ENCODE data around the gene CTCF.

The CTCF gene

GRCh38 chr16:67673712-67674580 lies 111.6 kb downstream of the CTCF start:
- no peaks in the 10 kb centered on the region for H3K27me3 Mint-ChIP-seq
- peaks cover under 1% of the 10 kb centered on the region for H3K4me1 Mint-ChIP-seq (ENCODE audit: low read depth)
- DNase-seq, result no peak
- H3K27ac Mint-ChIP-seq, result peak overlapping the region; percentile 71
- peaks cover 21% of the 10 kb centered on the region for H3K36me3 Mint-ChIP-seq (ENCODE audit: low read depth)
- H3K9me3 Mint-ChIP-seq, result no peaks in the 10 kb centered on the region
- H3K4me3 Mint-ChIP-seq, result no peak overlapping the region

- Mint-ChIP-seq H3K27ac (peak overlapping the region; percentile 60), H3K4me3 (no peak overlapping the region), H3K36me3 (ENCODE audit: low read depth) (peaks cover 23% of the 10 kb centered on the region), H3K4me1 (ENCODE audit: low read depth) (no peaks in the 10 kb centered on the region), H3K27me3 (no peaks in the 10 kb centered on the region), H3K9me3 (no peaks in the 10 kb centered on the region)
- DNase-seq, result no peak
Observed at GRCh38 chr16:67674851-67675578, 112.7 kb downstream of the CTCF start.

GRCh38 chr16:67675579-67675935 lies 113.2 kb downstream of the CTCF start:
- Mint-ChIP-seq H3K9me3 (no peaks in the 10 kb centered on the region), H3K4me3 (no peak overlapping the region), H3K4me1 (ENCODE audit: low read depth) (no peaks in the 10 kb centered on the region), H3K36me3 (ENCODE audit: low read depth) (peaks cover 26% of the 10 kb centered on the region), H3K27ac (no peak overlapping the region), H3K27me3 (no peaks in the 10 kb centered on the region)
- no peak for DNase-seq

GRCh38 chr16:67675999-67676398 lies 113.7 kb downstream of the CTCF start:
- H3K36me3 Mint-ChIP-seq (ENCODE audit: low read depth), result peaks cover 27% of the 10 kb centered on the region
- H3K9me3 Mint-ChIP-seq, result no peaks in the 10 kb centered on the region
- DNase-seq, result no peak
- no peak overlapping the region for H3K27ac Mint-ChIP-seq
- no peaks in the 10 kb centered on the region for H3K4me1 Mint-ChIP-seq (ENCODE audit: low read depth)
- no peaks in the 10 kb centered on the region for H3K27me3 Mint-ChIP-seq
- H3K4me3 Mint-ChIP-seq, result no peak overlapping the region

- Mint-ChIP-seq H3K27me3 (no peaks in the 10 kb centered on the region), H3K27ac (no peak overlapping the region), H3K9me3 (no peaks in the 10 kb centered on the region), H3K4me3 (no peak overlapping the region), H3K4me1 (ENCODE audit: low read depth) (no peaks in the 10 kb centered on the region), H3K36me3 (ENCODE audit: low read depth) (peaks cover 31% of the 10 kb centered on the region)
- DNase-seq, result no peak
Observed at GRCh38 chr16:67676516-67676915, 114.2 kb downstream of the CTCF start.

GRCh38 chr16:67676939-67677338 lies 114.6 kb downstream of the CTCF start:
- H3K9me3 Mint-ChIP-seq, result no peaks in the 10 kb centered on the region
- no peaks in the 10 kb centered on the region for H3K27me3 Mint-ChIP-seq
- H3K4me3 Mint-ChIP-seq, result no peak overlapping the region
- H3K4me1 Mint-ChIP-seq (ENCODE audit: low read depth), result no peaks in the 10 kb centered on the region
- no peak for DNase-seq
- peaks cover 33% of the 10 kb centered on the region for H3K36me3 Mint-ChIP-seq (ENCODE audit: low read depth)
- no peak overlapping the region for H3K27ac Mint-ChIP-seq

GRCh38 chr16:67677712-67678111 lies 115.4 kb downstream of the CTCF start:
- Mint-ChIP-seq H3K36me3 (ENCODE audit: low read depth) (peaks cover 39% of the 10 kb centered on the region), H3K4me1 (ENCODE audit: low read depth) (no peaks in the 10 kb centered on the region), H3K27me3 (no peaks in the 10 kb centered on the region), H3K4me3 (no peak overlapping the region), H3K9me3 (no peaks in the 10 kb centered on the region), H3K27ac (no peak overlapping the region)
- no peak for DNase-seq

- Mint-ChIP-seq H3K27ac (no peak overlapping the region), H3K4me1 (ENCODE audit: low read depth) (no peaks in the 10 kb centered on the region), H3K36me3 (ENCODE audit: low read depth) (peaks cover 47% of the 10 kb centered on the region), H3K9me3 (no peaks in the 10 kb centered on the region), H3K4me3 (no peak overlapping the region), H3K27me3 (no peaks in the 10 kb centered on the region)
- no peak for DNase-seq
Observed at GRCh38 chr16:67678354-67679023, 116.2 kb downstream of the CTCF start.

GRCh38 chr16:67679935-67680897 lies 117.9 kb downstream of the CTCF start:
- Mint-ChIP-seq H3K9me3 (no peaks in the 10 kb centered on the region), H3K4me1 (ENCODE audit: low read depth) (peaks cover 2% of the 10 kb centered on the region), H3K27me3 (no peaks in the 10 kb centered on the region), H3K36me3 (ENCODE audit: low read depth) (peaks cover 54% of the 10 kb centered on the region), H3K4me3 (no peak overlapping the region), H3K27ac (no peak overlapping the region)
- no peak for DNase-seq

GRCh38 chr16:67683767-67684166 lies 121.4 kb downstream of the CTCF start:
- H3K27me3 Mint-ChIP-seq, result no peaks in the 10 kb centered on the region
- H3K4me3 Mint-ChIP-seq, result no peak overlapping the region
- no peak overlapping the region for H3K27ac Mint-ChIP-seq

GRCh38 chr16:67685388-67686112 lies 123.2 kb downstream of the CTCF start:
- DNase-seq, result no peak
- H3K27ac Mint-ChIP-seq, result peak overlapping the region; percentile 15
- no peak overlapping the region for H3K4me3 Mint-ChIP-seq
- H3K9me3 Mint-ChIP-seq, result no peaks in the 10 kb centered on the region
- peaks cover 12% of the 10 kb centered on the region for H3K4me1 Mint-ChIP-seq (ENCODE audit: low read depth)
- peaks cover 52% of the 10 kb centered on the region for H3K36me3 Mint-ChIP-seq (ENCODE audit: low read depth)
- no peaks in the 10 kb centered on the region for H3K27me3 Mint-ChIP-seq

More at GRCh38 chr16:67683767-67684166, 121.4 kb downstream of the CTCF start:
- H3K36me3 Mint-ChIP-seq (ENCODE audit: low read depth), result peaks cover 50% of the 10 kb centered on the region
- H3K9me3 Mint-ChIP-seq, result no peaks in the 10 kb centered on the region
- H3K4me1 Mint-ChIP-seq (ENCODE audit: low read depth), result peaks cover 10% of the 10 kb centered on the region
- no peak for DNase-seq

All from activated T-cell treated with anti-CD3 and anti-CD28 coated beads, Interleukin-2, amount 50 U/mL, for 24 hours (primary cell).